Measurements from ENCODE around the gene MRPS6. TPM values are rescaled to one million over a fixed set of nuclear protein-coding genes. Genes with fewer than 3 reads are reported as not detected.
A peak's percentile ranks its signal among the peaks of the same experiment; 100 is the strongest.

The MRPS6 gene
- total and polyA plus RNA-seq, 2 experiments from 2014 or later: 54.9 to 201 TPM

DNA sequence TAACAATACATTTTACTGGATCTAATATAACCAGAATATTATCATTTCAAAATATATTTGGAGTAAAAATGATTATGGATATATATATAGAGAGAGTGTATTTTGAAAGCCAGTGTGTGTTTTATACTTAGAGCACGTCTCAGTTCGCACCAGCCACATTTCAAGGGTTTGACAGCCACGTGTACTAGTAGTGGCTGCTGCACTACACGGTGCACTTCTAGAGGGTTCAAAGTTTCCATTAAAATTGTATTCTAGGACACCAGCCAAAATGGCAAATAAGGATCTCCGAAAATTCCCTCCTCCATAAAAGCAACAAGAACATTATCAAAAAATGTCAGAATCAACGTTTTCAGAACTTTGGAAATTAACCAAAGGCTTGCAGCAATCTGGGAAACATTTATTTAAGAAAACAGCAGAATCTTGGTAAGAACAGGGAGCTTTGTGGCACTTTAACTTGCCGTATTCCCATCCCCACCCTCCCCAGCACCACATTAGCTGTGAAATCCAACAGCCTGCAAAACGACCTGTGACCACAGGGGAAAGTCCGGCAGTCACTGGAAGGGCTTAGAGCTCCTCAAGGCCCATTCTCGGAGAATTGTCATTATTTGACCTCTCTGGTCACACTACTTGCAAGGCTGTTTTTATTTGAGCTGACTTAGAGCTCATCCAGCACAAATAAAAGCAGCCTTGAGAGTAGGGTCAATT lies 33.5 kb upstream of the MRPS6 start:
- Histone ChIP-seq H4K20me1 (ENCODE audit: insufficient read depth, poor library complexity, severe bottlenecking) (no peaks in the 10 kb centered on the region), H3K4me3 (no peak overlapping the region), H3K4me1 (ENCODE audit: insufficient read depth) (no peaks in the 10 kb centered on the region), H3K36me3 (replicated peaks; ENCODE audit: insufficient read depth, low read depth) (no peaks in the 10 kb centered on the region), H3K79me2 (no peaks in the 10 kb centered on the region), H3K27me3 (no peaks in the 10 kb centered on the region), H3K4me2 (no peak overlapping the region), H3K9me2 (replicated peaks; ENCODE audit: insufficient read depth) (no peaks in the 10 kb centered on the region), H3K27ac (no peak overlapping the region), H2AFZ (no peak overlapping the region), H3K9me3 (ENCODE audit: low read depth) (no peaks in the 10 kb centered on the region)
- TF ChIP-seq CTCF (IDR thresholded peaks at IDR 0.05; ENCODE audit: poor library complexity) (no peak), EZH2phosphoT487 (IDR thresholded peaks at IDR 0.05; ENCODE audit: low read depth, severe bottlenecking, unreplicated experiment) (no peak), EZH2 (IDR thresholded peaks at IDR 0.05; ENCODE audit: borderline replicate concordance) (no peak)
- peak; percentile 42 for DNase-seq (ENCODE audit: low spot score)
- 67% methylated on average over 10 of the region's 10 CpGs for WGBS (ENCODE audit: low lambda C conversion rate, missing lambda C conversion rate)

DNA sequence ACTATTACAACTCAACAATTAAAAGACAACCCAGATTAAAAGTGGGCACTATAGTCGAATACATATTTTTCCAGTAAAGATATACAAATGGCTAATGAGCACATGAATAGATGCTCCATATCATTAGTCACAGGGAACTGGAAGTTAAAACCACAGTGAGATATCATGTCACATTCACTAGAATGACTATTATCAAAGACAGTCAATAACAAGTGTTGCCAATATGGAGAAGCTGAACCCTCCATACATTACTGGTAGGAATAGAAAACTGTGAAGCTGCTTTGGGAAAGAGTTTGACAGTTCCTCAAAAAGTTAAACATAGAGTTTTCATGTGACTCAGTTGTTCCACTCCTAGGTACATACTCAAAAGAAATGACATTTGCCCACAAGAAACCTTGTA lies 30.6 kb upstream of the MRPS6 start:
- Histone ChIP-seq H3K4me2 (no peak overlapping the region), H3K79me2 (no peaks in the 10 kb centered on the region), H3K27me3 (no peaks in the 10 kb centered on the region), H2AFZ (no peak overlapping the region), H3K36me3 (replicated peaks; ENCODE audit: insufficient read depth, low read depth) (no peaks in the 10 kb centered on the region), H3K4me3 (no peak overlapping the region), H3K4me1 (ENCODE audit: insufficient read depth) (no peaks in the 10 kb centered on the region), H3K9me2 (replicated peaks; ENCODE audit: insufficient read depth) (no peaks in the 10 kb centered on the region), H3K9me3 (ENCODE audit: low read depth) (no peaks in the 10 kb centered on the region), H3K27ac (no peak overlapping the region), H4K20me1 (ENCODE audit: insufficient read depth, poor library complexity, severe bottlenecking) (no peaks in the 10 kb centered on the region)
- DNase-seq (ENCODE audit: low spot score): no peak
- 100% methylated on average over 1 of the region's 1 CpG for WGBS (ENCODE audit: low lambda C conversion rate, missing lambda C conversion rate)
- TF ChIP-seq EZH2phosphoT487 (IDR thresholded peaks at IDR 0.05; ENCODE audit: low read depth, severe bottlenecking, unreplicated experiment): no peak
- no peak for TF ChIP-seq EZH2 (IDR thresholded peaks at IDR 0.05; ENCODE audit: borderline replicate concordance)
- TF ChIP-seq CTCF (IDR thresholded peaks at IDR 0.05; ENCODE audit: poor library complexity): no peak

DNA sequence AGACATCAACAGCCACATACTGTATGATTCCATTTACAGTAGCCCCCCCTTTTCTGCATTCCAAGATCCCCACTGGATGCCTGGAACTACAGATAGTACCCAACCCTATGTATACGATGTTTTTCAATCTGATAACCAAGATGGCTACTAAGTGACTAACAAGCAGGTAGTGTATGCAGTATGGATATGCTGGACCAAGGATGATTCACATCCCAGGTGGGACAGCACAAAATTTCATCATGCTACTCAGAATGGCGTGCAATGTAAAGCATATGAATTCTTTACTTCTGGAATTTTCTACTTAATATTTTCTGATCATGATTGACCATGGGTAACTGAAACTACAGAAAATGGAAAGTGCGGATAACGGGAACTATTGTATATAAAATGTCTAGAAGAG lies 30.0 kb upstream of the MRPS6 start:
- no peaks in the 10 kb centered on the region for H3K27me3 ChIP-seq
- no peaks in the 10 kb centered on the region for H4K20me1 ChIP-seq (ENCODE audit: insufficient read depth, poor library complexity, severe bottlenecking)
- DNase-seq (ENCODE audit: low spot score): no peak
- no peak for TF ChIP-seq EZH2 (IDR thresholded peaks at IDR 0.05; ENCODE audit: borderline replicate concordance)
- no peak for TF ChIP-seq CTCF (IDR thresholded peaks at IDR 0.05; ENCODE audit: poor library complexity)
- no peak for TF ChIP-seq EZH2phosphoT487 (IDR thresholded peaks at IDR 0.05; ENCODE audit: low read depth, severe bottlenecking, unreplicated experiment)
- no peak overlapping the region for H2AFZ ChIP-seq
- H3K36me3 ChIP-seq (replicated peaks; ENCODE audit: insufficient read depth, low read depth): no peaks in the 10 kb centered on the region
- H3K4me3 ChIP-seq: no peak overlapping the region
- H3K9me2 ChIP-seq (replicated peaks; ENCODE audit: insufficient read depth): no peaks in the 10 kb centered on the region
- WGBS (ENCODE audit: low lambda C conversion rate, missing lambda C conversion rate): 90% methylated on average over 4 of the region's 4 CpGs
- no peak overlapping the region for H3K4me2 ChIP-seq
- H3K9me3 ChIP-seq (ENCODE audit: low read depth): no peaks in the 10 kb centered on the region
- no peak overlapping the region for H3K27ac ChIP-seq
- no peaks in the 10 kb centered on the region for H3K79me2 ChIP-seq
- H3K4me1 ChIP-seq (ENCODE audit: insufficient read depth): no peaks in the 10 kb centered on the region

Data from hepatocyte (in vitro differentiated cells).